ENCODE results near the gene VEPH1.

DNA sequence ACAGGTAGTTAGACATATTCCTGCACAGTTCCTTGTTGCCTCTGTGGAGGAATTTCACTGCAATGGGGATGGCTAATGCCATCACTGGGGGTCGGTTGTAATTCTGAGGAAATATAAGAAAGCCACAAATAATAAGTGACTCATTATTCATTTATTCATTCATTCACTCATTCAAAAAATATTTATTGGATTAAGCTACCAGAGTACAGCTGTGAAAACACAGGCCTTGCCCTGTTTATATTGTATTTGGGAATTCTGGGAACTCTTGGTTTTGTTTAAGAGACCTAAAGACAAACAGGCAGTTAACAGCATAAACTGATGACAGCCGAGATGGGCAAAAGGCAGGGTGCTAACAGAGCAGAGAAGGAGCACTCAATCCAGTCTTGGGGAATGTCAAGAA lies 43.0 kb downstream of the VEPH1 start:
- TF ChIP-seq, protein P1, sequence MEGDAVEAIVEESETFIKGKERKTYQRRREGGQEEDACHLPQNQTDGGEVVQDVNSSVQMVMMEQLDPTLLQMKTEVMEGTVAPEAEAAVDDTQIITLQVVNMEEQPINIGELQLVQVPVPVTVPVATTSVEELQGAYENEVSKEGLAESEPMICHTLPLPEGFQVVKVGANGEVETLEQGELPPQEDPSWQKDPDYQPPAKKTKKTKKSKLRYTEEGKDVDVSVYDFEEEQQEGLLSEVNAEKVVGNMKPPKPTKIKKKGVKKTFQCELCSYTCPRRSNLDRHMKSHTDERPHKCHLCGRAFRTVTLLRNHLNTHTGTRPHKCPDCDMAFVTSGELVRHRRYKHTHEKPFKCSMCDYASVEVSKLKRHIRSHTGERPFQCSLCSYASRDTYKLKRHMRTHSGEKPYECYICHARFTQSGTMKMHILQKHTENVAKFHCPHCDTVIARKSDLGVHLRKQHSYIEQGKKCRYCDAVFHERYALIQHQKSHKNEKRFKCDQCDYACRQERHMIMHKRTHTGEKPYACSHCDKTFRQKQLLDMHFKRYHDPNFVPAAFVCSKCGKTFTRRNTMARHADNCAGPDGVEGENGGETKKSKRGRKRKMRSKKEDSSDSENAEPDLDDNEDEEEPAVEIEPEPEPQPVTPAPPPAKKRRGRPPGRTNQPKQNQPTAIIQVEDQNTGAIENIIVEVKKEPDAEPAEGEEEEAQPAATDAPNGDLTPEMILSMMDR (IDR thresholded peaks at IDR 0.05) = no peak
- TF ChIP-seq POLR2A (IDR thresholded peaks at IDR 0.05) (no peak), EP300 (IDR thresholded peaks at IDR 0.05) (no peak)

Data from tibial nerve (tissue), 4 donors.